SK-N-SH treated with all-trans-retinoic acid at 6 μM for 48 hours (cell line): ENCODE data around the gene GREB1L.

Source experiments
- ATAC-seq: fragments of 200-7000 bp; cut with Tn5 transposase; 3 replicates; pipeline ENCODE4 v1.9.1; 2020; ENCODE audit warnings: mild to moderate bottlenecking, moderate library complexity
- ARNTL ChIP-seq: fragments of 450-650 bp; formaldehyde crosslinking; IDR thresholded peaks from 2 replicates; pipeline ENCODE4 v1.5.0; 2020; ENCODE audit warnings: low read depth, mild to moderate bottlenecking, moderate library complexity, borderline replicate concordance
- BACH2 ChIP-seq: fragments of 250-450 bp; sonication (Bioruptor Pico); IDR thresholded peaks from 2 replicates; pipeline ENCODE4 v1.9.0; 2021; ENCODE audit warnings: mild to moderate bottlenecking, borderline replicate concordance
- CREB5 ChIP-seq: fragments of 250-450 bp; sonication (Bioruptor Pico); IDR thresholded peaks from 2 replicates; pipeline ENCODE4 v1.5.1; 2020; ENCODE audit warnings: low read depth, mild to moderate bottlenecking, moderate library complexity
- CSDC2 ChIP-seq: fragments of 250-450 bp; sonication (Bioruptor Pico); IDR thresholded peaks from 2 replicates; pipeline ENCODE4 v1.5.0; 2020; ENCODE audit warnings: mild to moderate bottlenecking, moderate library complexity
- CSRNP3 ChIP-seq: fragments of 250-450 bp; sonication (Bioruptor Pico); IDR thresholded peaks from 2 replicates; pipeline ENCODE4 v1.5.1; 2021; ENCODE audit warnings: mild to moderate bottlenecking, moderate library complexity
- ESRRG ChIP-seq: fragments of 250-450 bp; sonication (Bioruptor Pico); IDR thresholded peaks from 2 replicates; pipeline ENCODE4 v1.6.1; 2021; ENCODE audit warnings: mild to moderate bottlenecking
- GLIS3 ChIP-seq: fragments of 250-450 bp; sonication (Bioruptor Pico); IDR thresholded peaks from 2 replicates; pipeline ENCODE4 v1.5.0; 2020; ENCODE audit warnings: mild to moderate bottlenecking, moderate library complexity
- ISL1 ChIP-seq: fragments of 250-450 bp; sonication (Bioruptor Pico); IDR thresholded peaks from 2 replicates; pipeline ENCODE4 v2.1.2; 2022; ENCODE audit warnings: mild to moderate bottlenecking, moderate library complexity
- PATZ1 ChIP-seq: fragments of 250-450 bp; sonication (Bioruptor Pico); IDR thresholded peaks from 2 replicates; pipeline ENCODE4 v1.8.0; 2020; ENCODE audit warnings: mild to moderate bottlenecking, moderate library complexity, borderline replicate concordance
- PPARA ChIP-seq: fragments of 250-450 bp; sonication (Bioruptor Pico); IDR thresholded peaks from 2 replicates; pipeline ENCODE4 v1.5.0; 2020; ENCODE audit warnings: mild to moderate bottlenecking, borderline replicate concordance
- SNAI2 ChIP-seq: fragments of 250-450 bp; sonication (Bioruptor Pico); IDR thresholded peaks from 2 replicates; pipeline ENCODE4 v1.5.0; 2020; ENCODE audit warnings: mild to moderate bottlenecking, moderate library complexity
- TOX ChIP-seq: fragments of 250-450 bp; sonication (Bioruptor Pico); IDR thresholded peaks from 2 replicates; pipeline ENCODE4 v1.8.0; 2021; ENCODE audit warnings: mild to moderate bottlenecking, moderate library complexity, borderline replicate concordance
- TSHZ2 ChIP-seq: fragments of 250-450 bp; sonication (Bioruptor Pico); IDR thresholded peaks from 2 replicates; pipeline ENCODE4 v1.5.0; 2020; ENCODE audit warnings: mild to moderate bottlenecking, moderate library complexity
- ZC3H10 ChIP-seq: fragments of 250-450 bp; sonication (Bioruptor Pico); IDR thresholded peaks from 2 replicates; pipeline ENCODE4 v1.5.1; 2021; ENCODE audit warnings: mild to moderate bottlenecking, moderate library complexity
- ZFP3 ChIP-seq: fragments of 250-450 bp; sonication (Bioruptor Pico); IDR thresholded peaks from 2 replicates; pipeline ENCODE4 v1.5.0; 2020; ENCODE audit warnings: mild to moderate bottlenecking, moderate library complexity
- ZFP30 ChIP-seq: fragments of 450-650 bp; formaldehyde crosslinking; IDR thresholded peaks from 2 replicates; pipeline ENCODE4 v1.5.0; 2022; ENCODE audit warnings: mild to moderate bottlenecking, moderate library complexity
- ZNF70 ChIP-seq: fragments of 450-650 bp; formaldehyde crosslinking; IDR thresholded peaks from 2 replicates; pipeline ENCODE4 v1.5.0; 2020; ENCODE audit warnings: mild to moderate bottlenecking, moderate library complexity
- ZNF8 ChIP-seq: fragments of 450-650 bp; formaldehyde crosslinking; IDR thresholded peaks from 2 replicates; pipeline ENCODE4 v1.5.0; 2020; ENCODE audit warnings: mild to moderate bottlenecking, moderate library complexity

Gene GREB1L

GRCh38 chr18:21359746-21360145 is 117.7 kb downstream of the GREB1L start:
- TF ChIP-seq CSRNP3 (CRISPR knock-in tag), result no peak
- TF ChIP-seq SNAI2, result no peak
- no peak for TF ChIP-seq TSHZ2 (CRISPR knock-in tag)
- no peak for TF ChIP-seq ZC3H10 (CRISPR knock-in tag)
- TF ChIP-seq ZNF70 (CRISPR knock-in tag), result no peak
- TF ChIP-seq PPARA (CRISPR knock-in tag), result no peak
- no peak for TF ChIP-seq ZFP3 (CRISPR knock-in tag)

GRCh38 chr18:21361307-21361880 is 119.4 kb downstream of the GREB1L start:
- ATAC-seq, result no peak
- TF ChIP-seq ZNF8, result no peak
- no peak for TF ChIP-seq TSHZ2 (CRISPR knock-in tag)
- TF ChIP-seq, all 23 proteins: peak for 0

More at GRCh38 chr18:21359746-21360145, 117.7 kb downstream of the GREB1L start:
- no peak for ATAC-seq

- no peak for ATAC-seq
Measured at GRCh38 chr18:21362831-21363230, 120.8 kb downstream of the GREB1L start.

More at GRCh38 chr18:21362831-21363230, 120.8 kb downstream of the GREB1L start:
- no peak for TF ChIP-seq PATZ1 (CRISPR knock-in tag)
- no peak for TF ChIP-seq CSRNP3 (CRISPR knock-in tag)
- no peak for TF ChIP-seq CREB5 (CRISPR knock-in tag)
- TF ChIP-seq TSHZ2 (CRISPR knock-in tag), result no peak
- no peak for TF ChIP-seq ZFP30 (CRISPR knock-in tag)
- no peak for TF ChIP-seq ZNF8
- no peak for TF ChIP-seq ESRRG (CRISPR knock-in tag)
- no peak for TF ChIP-seq ISL1 (CRISPR knock-in tag)
- no peak for TF ChIP-seq CSDC2 (CRISPR knock-in tag)
- TF ChIP-seq PPARA (CRISPR knock-in tag), result no peak
- no peak for TF ChIP-seq TOX
- no peak for TF ChIP-seq SNAI2
- no peak for TF ChIP-seq BACH2 (CRISPR knock-in tag)
- no peak for TF ChIP-seq ZFP3 (CRISPR knock-in tag)
- TF ChIP-seq ZNF70 (CRISPR knock-in tag), result no peak
- TF ChIP-seq ARNTL (CRISPR knock-in tag), result no peak
- no peak for TF ChIP-seq GLIS3 (CRISPR knock-in tag)
